Measurements from ENCODE around the gene HOXA13.

DNA sequence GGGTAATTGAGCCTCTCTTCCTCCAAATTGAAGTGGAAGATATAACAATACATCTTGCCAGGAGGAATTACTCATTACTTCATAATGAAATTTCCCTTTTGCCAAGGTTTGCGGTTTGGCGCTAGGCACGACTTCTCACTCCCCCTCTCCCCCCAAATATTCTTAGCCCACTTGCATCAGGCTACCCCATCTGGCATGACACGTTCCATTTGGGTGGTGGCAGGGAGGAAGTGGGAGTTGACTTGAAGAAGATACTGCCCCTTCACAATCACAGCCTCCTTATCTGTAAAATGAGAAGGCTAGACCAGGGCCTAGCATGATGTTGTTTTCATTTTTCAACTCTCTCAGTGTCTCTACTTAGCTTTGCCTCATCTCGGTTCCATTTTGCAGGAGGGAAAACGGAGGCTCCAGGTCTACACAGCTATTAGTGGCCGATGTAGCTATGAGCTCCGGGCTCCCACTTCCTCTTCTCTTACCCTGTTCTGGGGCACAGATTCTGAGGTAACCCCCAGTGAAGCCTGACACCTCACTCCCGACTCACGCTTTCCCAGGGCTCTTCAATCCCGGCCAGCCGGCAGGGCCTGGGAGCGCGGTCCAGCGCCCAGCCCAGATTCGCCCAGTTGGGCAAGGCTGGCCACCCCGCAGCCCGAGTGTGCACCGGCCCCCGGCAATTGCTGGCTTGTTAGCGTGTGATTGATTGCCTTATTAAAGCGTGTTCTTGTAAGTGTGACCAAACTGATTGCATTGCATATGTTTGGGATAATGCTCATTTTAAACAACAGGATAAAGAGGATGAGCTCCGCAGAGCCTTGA is 49.2 kb upstream of the HOXA13 start:
- TF ChIP-seq, protein P1, sequence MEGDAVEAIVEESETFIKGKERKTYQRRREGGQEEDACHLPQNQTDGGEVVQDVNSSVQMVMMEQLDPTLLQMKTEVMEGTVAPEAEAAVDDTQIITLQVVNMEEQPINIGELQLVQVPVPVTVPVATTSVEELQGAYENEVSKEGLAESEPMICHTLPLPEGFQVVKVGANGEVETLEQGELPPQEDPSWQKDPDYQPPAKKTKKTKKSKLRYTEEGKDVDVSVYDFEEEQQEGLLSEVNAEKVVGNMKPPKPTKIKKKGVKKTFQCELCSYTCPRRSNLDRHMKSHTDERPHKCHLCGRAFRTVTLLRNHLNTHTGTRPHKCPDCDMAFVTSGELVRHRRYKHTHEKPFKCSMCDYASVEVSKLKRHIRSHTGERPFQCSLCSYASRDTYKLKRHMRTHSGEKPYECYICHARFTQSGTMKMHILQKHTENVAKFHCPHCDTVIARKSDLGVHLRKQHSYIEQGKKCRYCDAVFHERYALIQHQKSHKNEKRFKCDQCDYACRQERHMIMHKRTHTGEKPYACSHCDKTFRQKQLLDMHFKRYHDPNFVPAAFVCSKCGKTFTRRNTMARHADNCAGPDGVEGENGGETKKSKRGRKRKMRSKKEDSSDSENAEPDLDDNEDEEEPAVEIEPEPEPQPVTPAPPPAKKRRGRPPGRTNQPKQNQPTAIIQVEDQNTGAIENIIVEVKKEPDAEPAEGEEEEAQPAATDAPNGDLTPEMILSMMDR (IDR thresholded peaks at IDR 0.05) = no peak
- no peak for TF ChIP-seq POLR2A (IDR thresholded peaks at IDR 0.05)

Measured in stomach (tissue), 4 donors.